Gastrocnemius medialis (tissue), 4 donors: ENCODE measurements around the gene ACTA2.

Source experiments
- POLR2A ChIP-seq, 2 donors: fragments of 450-650 bp; IDR thresholded peaks; one replicate each; pipeline ENCODE4 v1.6.1; 2017; ENCODE audit warnings: antibody characterized with exemption in 2 of 2, mild to moderate bottlenecking in 2 of 2, moderate library complexity in 2 of 2
- TF ChIP-seq, protein P1 (sequence below), 5 experiments: fragments of 450-650 bp in 3 of 5; fragments of 200-600 bp in 2 of 5; sonication (generic) in 2 of 5; IDR thresholded peaks in 4 of 5; conservative IDR thresholded peaks in 1 of 5; 1 replicate in 4 of 5; 2 replicates in 1 of 5; pipeline ENCODE4 v1.5.1; 2016 to 2019; ENCODE audit warnings: antibody characterized with exemption in 5 of 5, mild to moderate bottlenecking in 3 of 5, moderate library complexity in 3 of 5

DNA sequence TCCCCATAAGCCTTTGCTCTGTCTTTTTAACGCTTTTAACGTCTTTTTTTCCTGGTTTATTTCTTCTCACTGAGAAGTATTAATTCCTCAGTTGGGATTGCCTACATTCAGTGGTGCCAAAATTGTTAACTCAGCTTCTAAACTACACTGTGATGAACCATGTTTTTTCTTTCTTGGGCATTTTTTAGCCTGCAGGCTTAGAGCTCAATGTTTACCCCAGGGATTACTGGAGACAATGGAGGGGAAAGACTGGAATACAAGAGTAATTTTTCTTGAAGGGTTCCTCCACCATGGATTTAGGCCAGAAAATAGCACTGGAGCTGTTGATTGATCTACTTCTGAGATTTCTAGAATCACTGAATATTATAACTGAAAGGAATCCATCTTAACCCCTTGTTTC, 52.7 kb downstream of the ACTA2 start:
- no peak for TF ChIP-seq POLR2A (IDR thresholded peaks at IDR 0.05)
- TF ChIP-seq, protein P1, sequence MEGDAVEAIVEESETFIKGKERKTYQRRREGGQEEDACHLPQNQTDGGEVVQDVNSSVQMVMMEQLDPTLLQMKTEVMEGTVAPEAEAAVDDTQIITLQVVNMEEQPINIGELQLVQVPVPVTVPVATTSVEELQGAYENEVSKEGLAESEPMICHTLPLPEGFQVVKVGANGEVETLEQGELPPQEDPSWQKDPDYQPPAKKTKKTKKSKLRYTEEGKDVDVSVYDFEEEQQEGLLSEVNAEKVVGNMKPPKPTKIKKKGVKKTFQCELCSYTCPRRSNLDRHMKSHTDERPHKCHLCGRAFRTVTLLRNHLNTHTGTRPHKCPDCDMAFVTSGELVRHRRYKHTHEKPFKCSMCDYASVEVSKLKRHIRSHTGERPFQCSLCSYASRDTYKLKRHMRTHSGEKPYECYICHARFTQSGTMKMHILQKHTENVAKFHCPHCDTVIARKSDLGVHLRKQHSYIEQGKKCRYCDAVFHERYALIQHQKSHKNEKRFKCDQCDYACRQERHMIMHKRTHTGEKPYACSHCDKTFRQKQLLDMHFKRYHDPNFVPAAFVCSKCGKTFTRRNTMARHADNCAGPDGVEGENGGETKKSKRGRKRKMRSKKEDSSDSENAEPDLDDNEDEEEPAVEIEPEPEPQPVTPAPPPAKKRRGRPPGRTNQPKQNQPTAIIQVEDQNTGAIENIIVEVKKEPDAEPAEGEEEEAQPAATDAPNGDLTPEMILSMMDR (IDR thresholded peaks at IDR 0.05 in 4 of 5, conservative IDR thresholded peaks at IDR 0.05 in 1 of 5) = no peak
